ENCODE data around the gene PPP4C.

PPP4C gene

DNA sequence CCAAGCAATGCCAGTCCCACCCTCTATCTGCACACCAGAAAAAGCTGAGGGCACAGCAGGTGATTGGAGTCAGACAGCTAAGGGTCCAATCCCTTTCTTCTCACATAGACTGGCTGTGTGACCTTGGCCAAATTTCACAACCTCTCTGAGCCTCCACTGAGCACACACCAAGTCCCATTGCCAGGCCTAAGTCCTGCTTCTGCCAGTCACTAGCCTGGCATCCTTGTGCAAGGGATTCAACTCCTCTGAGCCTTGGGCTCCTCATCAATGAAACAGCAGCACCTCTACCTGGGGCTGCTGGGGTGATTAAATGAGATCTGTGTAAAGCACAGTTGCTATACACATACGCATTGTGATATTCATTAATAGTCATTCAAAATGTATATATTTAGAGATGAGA is 29.2 kb upstream of the PPP4C start:
- no peak for DNase-seq (ENCODE audit: low read depth)
- H3K4me3 ChIP-seq (ENCODE audit: low read length): no peak overlapping the region
- TF ChIP-seq, protein P1, sequence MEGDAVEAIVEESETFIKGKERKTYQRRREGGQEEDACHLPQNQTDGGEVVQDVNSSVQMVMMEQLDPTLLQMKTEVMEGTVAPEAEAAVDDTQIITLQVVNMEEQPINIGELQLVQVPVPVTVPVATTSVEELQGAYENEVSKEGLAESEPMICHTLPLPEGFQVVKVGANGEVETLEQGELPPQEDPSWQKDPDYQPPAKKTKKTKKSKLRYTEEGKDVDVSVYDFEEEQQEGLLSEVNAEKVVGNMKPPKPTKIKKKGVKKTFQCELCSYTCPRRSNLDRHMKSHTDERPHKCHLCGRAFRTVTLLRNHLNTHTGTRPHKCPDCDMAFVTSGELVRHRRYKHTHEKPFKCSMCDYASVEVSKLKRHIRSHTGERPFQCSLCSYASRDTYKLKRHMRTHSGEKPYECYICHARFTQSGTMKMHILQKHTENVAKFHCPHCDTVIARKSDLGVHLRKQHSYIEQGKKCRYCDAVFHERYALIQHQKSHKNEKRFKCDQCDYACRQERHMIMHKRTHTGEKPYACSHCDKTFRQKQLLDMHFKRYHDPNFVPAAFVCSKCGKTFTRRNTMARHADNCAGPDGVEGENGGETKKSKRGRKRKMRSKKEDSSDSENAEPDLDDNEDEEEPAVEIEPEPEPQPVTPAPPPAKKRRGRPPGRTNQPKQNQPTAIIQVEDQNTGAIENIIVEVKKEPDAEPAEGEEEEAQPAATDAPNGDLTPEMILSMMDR (conservative IDR thresholded peaks at IDR 0.05; ENCODE audit: low read depth, low read length): no peak

DNA sequence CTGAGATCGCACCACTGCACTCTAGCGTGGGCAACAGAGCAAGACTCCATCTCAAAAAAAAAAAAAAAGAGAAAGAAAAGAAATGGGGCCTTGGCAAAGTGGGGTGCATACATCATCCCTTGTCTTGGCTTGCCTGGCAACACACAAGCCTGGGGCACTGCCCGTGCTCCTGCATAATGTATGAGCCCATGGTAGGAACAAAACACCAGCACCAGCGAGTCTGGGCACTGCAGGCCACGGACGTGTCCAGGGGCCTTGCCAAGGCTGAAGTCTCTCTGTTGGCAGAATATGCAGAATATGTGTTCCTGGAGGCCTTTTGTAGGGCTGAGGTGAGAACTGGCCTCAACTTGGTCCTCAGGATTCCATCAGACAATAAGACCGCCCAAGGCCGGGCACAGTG is 25.9 kb upstream of the PPP4C start:
- H3K4me3 ChIP-seq (ENCODE audit: low read length): no peak overlapping the region
- DNase-seq (ENCODE audit: low read depth): no peak
- TF ChIP-seq, protein P1 (conservative IDR thresholded peaks at IDR 0.05; ENCODE audit: low read depth, low read length): no peak

DNA sequence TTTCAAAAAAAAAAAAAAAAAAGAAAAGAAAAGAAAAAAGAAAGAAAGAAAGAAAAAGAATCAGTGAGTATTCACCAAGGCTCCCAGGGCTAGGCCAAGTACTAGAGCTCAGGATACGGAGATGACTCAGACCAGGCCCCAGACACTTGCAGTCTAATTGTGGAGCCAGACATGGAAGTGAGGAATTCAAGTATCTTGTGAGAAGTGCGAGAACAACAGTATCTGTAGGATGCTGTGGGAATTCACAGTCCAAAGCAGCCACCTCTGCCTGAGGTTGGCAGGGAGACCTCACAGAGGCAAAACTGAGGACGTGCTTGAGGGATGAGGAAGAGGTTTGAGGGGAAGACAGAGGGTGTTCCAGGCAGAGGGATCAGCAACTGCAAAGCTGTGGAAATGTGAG is 24.3 kb upstream of the PPP4C start:
- TF ChIP-seq, protein P1 (conservative IDR thresholded peaks at IDR 0.05; ENCODE audit: low read depth, low read length): no peak
- no peak overlapping the region for H3K4me3 ChIP-seq (ENCODE audit: low read length)
- DNase-seq (ENCODE audit: low read depth): no peak

DNA sequence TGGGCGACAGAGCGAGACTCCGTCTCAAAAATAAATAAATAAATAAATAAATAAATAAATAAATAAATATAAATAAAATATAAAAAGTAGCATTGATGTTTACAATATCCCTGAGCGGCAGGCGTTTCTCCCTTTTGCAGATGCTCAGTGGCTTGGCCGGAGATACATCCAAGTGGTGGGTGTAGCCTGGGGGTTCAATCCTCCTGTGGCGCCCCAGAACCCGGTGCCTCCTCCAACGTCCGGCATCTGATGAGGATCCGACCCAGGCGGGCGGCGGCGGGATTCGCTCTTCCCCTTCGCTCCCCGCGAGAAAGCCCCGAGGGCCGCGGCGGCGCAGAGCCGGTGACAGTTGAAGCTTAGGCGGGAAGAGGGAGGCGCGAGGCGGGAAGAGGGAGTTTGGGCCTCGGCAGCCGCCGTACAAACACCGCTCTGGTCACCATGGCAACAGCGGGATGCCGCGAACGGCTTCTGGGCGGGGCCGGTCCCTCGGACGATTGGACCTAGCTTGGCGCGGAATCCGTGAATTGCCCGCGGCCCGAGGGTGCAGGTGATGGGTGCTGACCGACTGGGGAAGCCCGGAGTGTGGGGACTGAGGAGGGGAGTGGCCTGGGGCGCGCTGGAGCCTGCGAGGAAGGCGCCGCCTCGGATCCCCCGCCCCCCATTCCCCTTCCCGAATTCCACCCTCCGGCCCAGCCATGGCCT is 23.0 kb upstream of the PPP4C start:
- TF ChIP-seq, protein P1 (conservative IDR thresholded peaks at IDR 0.05; ENCODE audit: low read depth, low read length): no peak

DNA sequence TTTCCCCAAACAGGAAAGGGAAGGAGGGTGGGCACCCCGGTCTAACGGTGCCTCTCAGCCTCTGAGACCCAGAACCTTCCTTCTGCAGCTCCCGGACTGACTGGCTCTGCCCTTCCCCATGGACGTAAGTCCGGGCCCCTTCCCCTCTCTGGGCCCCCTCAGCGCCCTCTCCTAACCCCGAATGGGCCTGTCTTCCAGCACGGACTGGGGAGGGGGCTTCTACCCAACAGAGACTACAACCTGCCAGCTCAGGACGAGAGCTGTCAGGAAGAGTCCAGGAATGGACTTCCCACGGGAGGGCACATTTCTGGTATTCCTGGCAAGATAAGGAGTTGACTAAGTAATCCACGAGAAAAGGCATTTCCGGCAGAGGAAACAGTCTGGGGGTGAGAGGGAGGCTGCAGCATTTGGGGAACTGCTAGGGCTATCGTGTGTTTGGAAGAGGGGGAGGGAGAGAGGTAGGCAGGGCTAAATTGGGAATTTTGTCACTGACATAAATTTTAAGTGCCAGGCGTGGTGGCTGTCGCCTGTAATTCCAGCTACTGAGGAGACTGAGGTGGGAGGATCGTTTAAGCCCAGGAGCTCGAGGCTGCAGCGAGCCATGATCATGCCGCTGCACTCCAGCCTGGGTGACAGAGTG is 22.3 kb upstream of the PPP4C start:
- peak overlapping the region; percentile 66 for H3K4me3 ChIP-seq (ENCODE audit: low read length)
- no peak for DNase-seq (ENCODE audit: low read depth)

More for the DNA sequence above, 23.0 kb upstream of the PPP4C start:
- DNase-seq (ENCODE audit: low read depth): no peak
- H3K4me3 ChIP-seq (ENCODE audit: low read length): peak overlapping the region; percentile 66

DNA sequence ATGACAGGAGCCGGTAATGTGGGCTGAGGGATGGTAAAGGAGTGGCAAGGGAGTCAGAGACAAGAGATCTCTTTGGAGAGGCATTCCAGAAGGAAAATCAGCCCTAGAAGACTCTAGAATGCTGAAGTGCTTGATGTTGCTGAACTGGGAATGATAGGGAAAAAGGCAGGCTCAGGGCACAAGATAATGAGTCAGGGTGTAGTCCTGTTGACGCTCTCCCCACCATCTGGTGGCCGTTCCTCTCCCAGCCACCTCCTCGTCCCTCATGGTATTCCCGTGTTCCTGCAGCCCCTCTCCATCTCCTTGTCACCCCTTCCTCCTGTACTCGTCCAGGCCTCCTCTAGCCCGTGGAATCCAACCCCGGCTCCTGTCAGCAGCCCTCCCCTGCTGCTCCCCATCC is 21.3 kb upstream of the PPP4C start:
- no peak for DNase-seq (ENCODE audit: low read depth)
- no peak overlapping the region for H3K4me3 ChIP-seq (ENCODE audit: low read length)
- TF ChIP-seq, protein P1 (conservative IDR thresholded peaks at IDR 0.05; ENCODE audit: low read depth, low read length): no peak

More for the DNA sequence above, 22.3 kb upstream of the PPP4C start:
- TF ChIP-seq, protein P1 (conservative IDR thresholded peaks at IDR 0.05; ENCODE audit: low read depth, low read length): no peak
